ENCODE results near the gene TMEM259.
"Not testable (repeated sequence)": the region's sequence is repeated elsewhere in the genome, so short reads cannot be mapped to it uniquely, and the experiment has no call there.

TMEM259 gene

GRCh38 chr19:1038978-1039645, 18.2 kb upstream of the TMEM259 start:
- DNase-seq = no peak

- DNase-seq = no peak
Measured at GRCh38 chr19:1037621-1038064, 16.7 kb upstream of the TMEM259 start.

GRCh38 chr19:1035998-1036621, 15.2 kb upstream of the TMEM259 start:
- no peak for DNase-seq

- DNase-seq = no peak
Measured at GRCh38 chr19:1032264-1032867, 11.4 kb upstream of the TMEM259 start.

- DNase-seq = peak; percentile 44 to 51
Measured at GRCh38 chr19:1028062-1028926, 7.4 kb upstream of the TMEM259 start.

GRCh38 chr19:1027650-1028061, 6.7 kb upstream of the TMEM259 start:
- no peak for DNase-seq

- no peak for DNase-seq
Measured at GRCh38 chr19:1026783-1027649, 6.1 kb upstream of the TMEM259 start.

GRCh38 chr19:1025960-1026782, 5.2 kb upstream of the TMEM259 start, which contains the start of gene CNN2:
CNN2 (plus strand) TSS chr19:1026608; CDS start chr19:1026662, 54 bp downstream.
- peak in 1 of 2 experiments; percentile 21 for DNase-seq

- DNase-seq = not testable (repeated sequence)
Measured at GRCh38 chr19:1025080-1025479, 4.2 kb upstream of the TMEM259 start.

- not testable (repeated sequence) for DNase-seq
Measured at GRCh38 chr19:1023883-1024188, 2.9 kb upstream of the TMEM259 start.

GRCh38 chr19:1019980-1020867, 699 bp downstream of the TMEM259 start:
- no peak for DNase-seq

- DNase-seq = no peak
Measured at GRCh38 chr19:1019616-1019961, 1.3 kb downstream of the TMEM259 start.

- no peak for DNase-seq
Measured at GRCh38 chr19:1018932-1019615, 1.8 kb downstream of the TMEM259 start.

GRCh38 chr19:1018393-1018792, 2.5 kb downstream of the TMEM259 start:
- DNase-seq = no peak

GRCh38 chr19:1017906-1018305, 3.0 kb downstream of the TMEM259 start:
- DNase-seq = no peak

- no peak for DNase-seq
Measured at GRCh38 chr19:1017115-1017905, 3.6 kb downstream of the TMEM259 start.

GRCh38 chr19:1016647-1017114, 4.2 kb downstream of the TMEM259 start:
- DNase-seq = no peak

GRCh38 chr19:1015782-1016646, 4.9 kb downstream of the TMEM259 start:
- DNase-seq = no peak
